NCI-H128 (cell line): ENCODE data around the gene CCDC102B.
"Not testable (repeated sequence)": the region's sequence is repeated elsewhere in the genome, so short reads cannot be mapped to it uniquely, and the experiment has no call there.

Experiments
- DNase-seq: peaks from one replicate; lab custom pipeline; 2025; ENCODE audit not compliant: unreplicated experiment; lab: John Stamatoyannopoulos, UW

Gene CCDC102B

GRCh38 chr18:68797871-68798270 lies at the start of gene CCDC102B:
TSS of gene CCDC102B (plus strand) at chr18:68798080. CDS start at chr18:68836764, 38,684 bp downstream.
- no peak for DNase-seq

DNA sequence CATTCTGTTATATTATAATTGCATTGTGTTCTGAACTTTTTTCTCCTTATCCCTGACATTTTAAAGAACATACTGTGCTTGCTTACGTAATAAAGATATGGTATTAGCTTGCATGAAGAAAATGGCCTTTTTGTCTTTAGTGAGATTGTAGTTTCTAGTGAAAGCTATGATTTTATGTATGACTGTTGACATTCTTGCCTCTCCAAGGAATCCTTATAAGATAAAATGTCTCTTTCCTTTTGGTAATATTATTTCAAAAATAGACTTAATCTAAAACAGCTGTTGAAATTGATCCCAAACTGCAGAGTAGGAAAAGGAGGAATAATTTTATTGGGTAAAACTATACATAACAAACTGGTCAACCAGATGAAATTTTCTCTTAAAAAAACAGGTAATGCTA lies 40.8 kb upstream of the CCDC102B start:
- DNase-seq, result no peak

- DNase-seq, result no peak
Measured at GRCh38 chr18:68759308-68759707, 38.6 kb upstream of the CCDC102B start.

GRCh38 chr18:68763083-68763482 lies 34.8 kb upstream of the CCDC102B start:
- no peak for DNase-seq

GRCh38 chr18:68764016-68764415 lies 33.9 kb upstream of the CCDC102B start:
- DNase-seq, result no peak

DNA sequence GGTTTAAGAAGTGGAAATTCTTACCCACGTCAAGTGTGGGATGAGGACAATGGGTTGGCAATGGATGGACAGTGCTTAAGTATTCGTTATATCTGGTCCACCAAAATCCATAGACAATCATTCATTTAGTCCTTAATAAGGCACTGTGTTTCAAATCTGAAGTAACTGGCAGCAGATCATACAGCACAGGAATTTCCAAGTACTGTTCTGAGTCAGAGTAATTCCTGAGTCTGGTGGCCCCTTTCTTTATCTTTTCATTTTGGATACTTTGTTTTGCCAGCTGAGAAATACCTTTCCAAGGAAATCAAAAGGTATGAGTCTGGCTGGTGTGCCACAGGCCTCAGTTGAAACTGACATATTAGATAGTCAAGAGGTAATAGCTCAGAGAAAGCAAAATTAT lies 31.4 kb upstream of the CCDC102B start:
- DNase-seq, result no peak

GRCh38 chr18:68769461-68769860 lies 28.4 kb upstream of the CCDC102B start:
- no peak for DNase-seq

DNA sequence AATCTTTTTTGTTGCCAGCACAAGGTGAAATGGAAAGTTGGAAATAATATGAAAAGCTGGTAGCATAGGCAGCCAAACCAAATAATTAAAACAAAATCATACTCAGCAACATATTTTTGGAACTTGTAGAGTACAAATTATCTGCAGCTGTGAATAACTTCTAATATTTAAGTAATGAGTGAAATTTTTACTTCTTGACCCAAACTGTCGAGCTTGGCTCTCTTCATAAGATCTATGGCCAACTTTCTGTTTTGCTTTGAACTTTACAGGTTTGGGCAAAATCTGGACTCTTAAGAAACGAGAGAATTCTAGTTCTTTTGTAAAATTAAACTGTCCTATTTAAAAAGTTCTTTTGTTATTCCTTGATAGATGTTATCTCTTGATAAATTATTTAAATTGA lies 25.6 kb upstream of the CCDC102B start:
- no peak for DNase-seq

- DNase-seq, result no peak
Measured at GRCh38 chr18:68778280-68778886, 19.5 kb upstream of the CCDC102B start.

DNA sequence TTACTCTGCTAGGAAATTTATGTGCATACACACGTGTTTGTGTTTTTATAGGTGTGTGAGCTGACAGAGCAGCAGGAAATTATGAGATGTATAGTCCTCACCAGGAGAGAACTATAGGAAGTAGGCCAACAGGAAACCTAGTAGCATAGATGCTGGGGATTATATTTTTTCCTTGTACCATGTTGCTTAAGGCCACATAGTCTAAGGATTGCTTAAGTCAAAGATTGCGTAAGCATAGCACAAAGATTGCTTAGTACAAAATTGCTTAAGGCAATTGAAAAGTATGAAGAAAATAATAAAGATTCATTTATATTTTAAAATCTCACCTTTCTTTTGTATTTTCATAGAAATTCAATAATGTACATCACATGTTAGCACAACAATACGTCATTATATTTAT lies 18.7 kb upstream of the CCDC102B start:
- no peak for DNase-seq

DNA sequence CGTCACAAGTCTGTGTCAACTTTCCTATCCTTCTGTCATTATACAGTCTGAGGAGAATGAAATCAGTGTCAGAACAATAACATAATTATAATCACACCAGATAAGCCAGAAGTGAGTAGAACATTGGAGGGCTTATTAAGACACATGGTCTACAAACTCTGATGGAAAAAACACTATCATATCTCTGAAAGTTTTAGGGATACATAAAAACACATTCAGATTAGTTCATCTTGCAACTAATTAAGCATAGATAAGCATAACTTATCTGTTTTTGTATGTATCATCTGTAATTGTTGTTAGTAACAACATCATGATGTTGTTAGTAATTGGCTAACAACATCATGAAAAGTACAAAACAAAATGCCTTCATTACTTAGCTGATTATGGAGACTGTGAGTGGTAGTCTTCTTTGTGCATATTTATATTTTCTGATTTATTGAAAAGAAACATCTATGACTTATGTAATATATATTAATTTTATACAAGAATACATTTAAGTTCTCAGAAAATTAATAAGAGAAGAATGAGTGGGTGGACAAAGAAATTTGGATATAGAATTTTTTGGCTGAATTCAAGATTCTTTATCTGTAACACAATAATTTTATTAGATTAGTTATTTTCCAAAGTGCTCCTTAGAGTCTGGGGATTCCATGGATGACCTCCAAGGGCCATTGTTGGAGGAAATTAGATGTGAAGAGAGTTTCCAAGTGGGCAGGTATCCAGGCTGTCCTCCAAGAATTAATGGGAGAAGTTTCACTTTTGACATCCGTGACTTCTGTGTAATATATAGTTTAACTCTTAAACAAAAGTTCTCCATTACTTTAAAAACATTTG lies 16.9 kb upstream of the CCDC102B start:
- no peak for DNase-seq

DNA sequence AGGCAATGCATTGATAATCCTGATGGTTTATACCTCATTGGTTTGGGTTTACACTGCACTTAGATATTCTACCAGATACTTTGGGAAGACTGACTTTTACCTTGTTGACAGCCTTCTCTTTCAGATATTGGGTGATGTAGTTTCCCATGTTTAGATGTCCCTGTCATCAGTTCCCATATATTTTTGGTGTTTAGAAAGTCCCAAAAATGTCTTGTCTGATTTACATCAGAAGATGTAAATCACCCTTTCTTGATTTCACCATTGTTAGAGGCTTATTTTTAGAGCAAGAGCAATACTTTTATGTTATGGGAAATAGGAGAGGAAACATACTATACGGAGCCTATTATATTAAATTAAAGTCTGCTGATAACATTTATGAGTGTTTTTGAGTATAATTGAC lies 14.4 kb upstream of the CCDC102B start:
- no peak for DNase-seq

GRCh38 chr18:68784071-68784470 lies 13.8 kb upstream of the CCDC102B start:
- no peak for DNase-seq

DNA sequence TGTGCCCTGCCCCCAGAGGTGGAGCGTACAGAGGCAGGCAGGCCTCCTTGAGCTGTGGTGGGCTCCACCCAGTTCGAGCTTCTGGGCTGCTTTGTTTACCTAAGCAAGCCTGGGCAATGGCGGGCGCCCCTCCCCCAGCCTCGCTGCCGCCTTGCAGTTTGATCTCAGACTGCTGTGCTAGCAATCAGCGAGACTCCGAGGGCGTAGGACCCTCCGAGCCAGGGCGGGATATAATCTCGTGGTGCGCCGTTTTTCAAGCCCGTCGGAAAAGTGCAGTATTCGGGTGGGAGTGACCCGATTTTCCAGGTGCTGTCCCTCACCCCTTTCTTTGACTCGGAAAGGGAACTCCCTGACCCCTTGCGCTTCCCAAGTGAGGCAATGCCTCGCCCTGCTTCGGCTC lies 7.6 kb upstream of the CCDC102B start:
- not testable (repeated sequence) for DNase-seq

DNA sequence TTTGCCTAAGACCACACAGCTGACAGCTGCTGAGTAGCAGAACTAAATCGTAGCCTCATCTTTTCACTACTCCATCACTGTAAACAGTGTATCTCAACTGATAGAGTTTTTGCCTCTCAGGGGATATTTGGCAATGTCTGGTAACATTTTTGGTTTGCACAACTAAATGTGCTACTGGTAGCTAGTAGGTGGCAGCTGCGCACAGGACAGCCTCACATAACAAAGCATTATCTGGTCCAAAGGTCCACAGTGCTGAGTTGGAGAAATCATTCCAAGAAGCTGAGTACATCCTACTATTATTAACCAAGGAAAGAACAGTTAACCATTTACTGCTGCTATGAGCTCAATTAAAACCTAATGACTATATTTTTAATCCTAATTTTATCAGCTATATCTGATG lies 6.1 kb upstream of the CCDC102B start:
- no peak for DNase-seq

- DNase-seq, result no peak
Measured at GRCh38 chr18:68793951-68794350, 3.9 kb upstream of the CCDC102B start.

DNA sequence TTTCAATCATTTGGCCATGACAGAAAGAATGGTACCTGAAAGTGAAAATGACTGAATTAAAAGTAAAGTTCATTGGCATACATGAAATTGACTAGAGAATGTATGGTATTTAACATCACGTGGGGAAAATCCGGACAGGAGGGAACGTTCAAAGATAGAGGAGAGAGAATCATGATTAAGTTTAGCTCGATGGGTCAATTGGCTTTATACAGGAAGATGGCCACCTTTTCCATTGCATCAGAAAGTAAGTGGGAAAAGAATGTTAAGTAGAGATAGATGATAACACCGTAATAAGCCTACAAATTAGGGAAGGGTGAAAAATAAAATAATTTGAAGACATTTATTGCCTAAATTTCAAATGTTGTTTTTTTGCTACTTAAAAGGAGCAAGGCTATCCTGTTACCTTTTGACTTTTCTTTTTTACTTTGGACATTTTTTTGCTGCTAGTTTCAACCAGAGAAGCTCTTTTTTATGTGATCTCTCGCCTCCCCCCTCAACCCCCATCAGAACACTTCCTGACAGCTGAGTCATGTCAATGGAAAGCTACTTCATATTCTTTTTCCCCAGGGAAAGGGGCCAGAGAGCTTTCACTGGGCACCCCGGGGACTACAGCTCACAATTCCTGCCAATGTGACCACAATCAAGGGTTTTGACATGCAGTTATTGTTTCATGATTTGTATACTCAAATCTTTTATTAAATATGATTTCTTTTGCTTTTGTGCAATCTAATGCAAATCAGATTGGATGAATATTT lies 767 bp upstream of the CCDC102B start:
- DNase-seq, result no peak

GRCh38 chr18:68800075-68800474 lies 2.2 kb downstream of the CCDC102B start:
- no peak for DNase-seq

DNA sequence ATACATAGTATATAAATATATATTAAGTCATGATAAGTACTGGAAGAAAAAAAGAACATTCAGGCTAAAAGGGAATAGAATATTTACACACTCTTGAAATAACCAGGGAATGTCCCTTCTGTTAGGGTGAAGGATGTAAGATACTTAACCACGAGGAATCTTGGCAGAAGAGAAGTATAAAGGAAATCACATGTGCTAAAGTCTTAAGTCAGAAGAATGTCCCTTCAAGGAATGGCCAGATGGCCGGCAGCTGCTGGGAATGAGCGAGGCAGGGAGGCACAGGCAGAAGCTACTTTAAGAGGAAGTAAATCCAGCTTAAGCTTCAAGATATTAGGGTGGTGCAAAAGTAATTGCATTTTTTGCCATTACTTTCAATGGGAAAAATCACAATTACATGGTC lies 5.5 kb downstream of the CCDC102B start:
- DNase-seq, result no peak

- DNase-seq, result no peak
Measured at GRCh38 chr18:68817584-68817983, 19.7 kb downstream of the CCDC102B start.

- no peak for DNase-seq
Measured at GRCh38 chr18:68818584-68818983, 20.7 kb downstream of the CCDC102B start.

DNA sequence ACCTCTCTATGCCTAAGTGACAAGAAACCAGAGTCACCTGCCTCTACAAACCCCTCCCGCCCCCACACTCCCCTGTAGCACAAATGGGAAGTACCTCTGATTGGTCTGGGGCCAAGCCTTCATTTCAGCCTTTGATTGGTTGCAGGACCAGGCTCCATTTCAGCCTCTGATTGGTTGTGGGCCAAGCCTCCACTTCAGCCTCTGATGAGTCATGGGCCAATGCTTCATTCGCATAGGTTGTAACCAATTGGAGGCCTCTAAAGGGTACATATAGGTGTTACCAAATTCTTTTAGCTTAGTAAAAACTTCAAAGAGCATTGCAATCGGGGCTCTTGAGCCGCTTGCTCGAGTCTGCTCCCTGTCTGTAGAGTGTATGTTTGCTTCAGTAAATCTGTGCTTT lies 25.0 kb downstream of the CCDC102B start:
- DNase-seq, result no peak
